ENCODE measurements around the gene KCNAB1.

The KCNAB1 gene

GRCh38 chr3:156330415-156330814 is 210.0 kb downstream of the KCNAB1 start:
- DNase-seq: no peak

GRCh38 chr3:156332304-156332703 is 211.9 kb downstream of the KCNAB1 start:
- DNase-seq: no peak

GRCh38 chr3:156334841-156335545 is 214.6 kb downstream of the KCNAB1 start:
- DNase-seq: no peak

- no peak for DNase-seq
These were observed 219.1 kb downstream of the KCNAB1 start for GRCh38 chr3:156339491-156339890.

GRCh38 chr3:156341332-156341731 is 221.0 kb downstream of the KCNAB1 start:
- DNase-seq: peak in 1 of 2 donors; percentile 11

- DNase-seq: no peak
These were observed 221.5 kb downstream of the KCNAB1 start for GRCh38 chr3:156341831-156342416.

- DNase-seq: no peak
These were observed 223.8 kb downstream of the KCNAB1 start for GRCh38 chr3:156344215-156344614.

- DNase-seq: no peak
These were observed 228.7 kb downstream of the KCNAB1 start for GRCh38 chr3:156349111-156349510.

GRCh38 chr3:156349978-156350377 is 229.6 kb downstream of the KCNAB1 start:
- no peak for DNase-seq

GRCh38 chr3:156350781-156351180 is 230.4 kb downstream of the KCNAB1 start:
- DNase-seq: no peak

GRCh38 chr3:156351783-156352182 is 231.4 kb downstream of the KCNAB1 start:
- no peak for DNase-seq

GRCh38 chr3:156352728-156353127 is 232.3 kb downstream of the KCNAB1 start:
- no peak for DNase-seq

- DNase-seq: no peak
These were observed 233.2 kb downstream of the KCNAB1 start for GRCh38 chr3:156353563-156353962.

- no peak for DNase-seq
These were observed 236.4 kb downstream of the KCNAB1 start for GRCh38 chr3:156356537-156357363.

GRCh38 chr3:156358232-156358631 is 237.9 kb downstream of the KCNAB1 start:
- DNase-seq: no peak

GRCh38 chr3:156359368-156359767 is 239.0 kb downstream of the KCNAB1 start:
- no peak for DNase-seq

GRCh38 chr3:156360083-156360482 is 239.7 kb downstream of the KCNAB1 start:
- no peak for DNase-seq

GRCh38 chr3:156360963-156361362 is 240.6 kb downstream of the KCNAB1 start:
- DNase-seq: no peak

- no peak for DNase-seq
These were observed 246.2 kb downstream of the KCNAB1 start for GRCh38 chr3:156366559-156366958.

- DNase-seq: no peak
These were observed 247.8 kb downstream of the KCNAB1 start for GRCh38 chr3:156368189-156368588.

GRCh38 chr3:156371701-156372100 is 251.3 kb downstream of the KCNAB1 start:
- DNase-seq: no peak

- DNase-seq: no peak
These were observed 252.7 kb downstream of the KCNAB1 start for GRCh38 chr3:156373095-156373494.

GRCh38 chr3:156373654-156374053 is 253.3 kb downstream of the KCNAB1 start:
- no peak for DNase-seq

GRCh38 chr3:156376199-156376598 is 255.8 kb downstream of the KCNAB1 start:
- DNase-seq: no peak

All from hippocampal formation (tissue), 2 donors.